Activated T-helper 9 cell treated with anti-CD3 and anti-CD28 coated beads, Interleukin-2, amount 50 U/mL, for 16 hours (primary cell): ENCODE measurements around the gene PARP6.
"Not testable (repeated sequence)": the region's sequence is repeated elsewhere in the genome, so short reads cannot be mapped to it uniquely, and the experiment has no call there.

Experiments
- DNase-seq: peaks from one replicate; pipeline ENCODE4 v3.0.0-alpha.2; 2020; ENCODE audit warnings: low read depth

Gene PARP6

GRCh38 chr15:72280751-72281150 is 8.4 kb upstream of the PARP6 start:
- DNase-seq = no peak

DNA sequence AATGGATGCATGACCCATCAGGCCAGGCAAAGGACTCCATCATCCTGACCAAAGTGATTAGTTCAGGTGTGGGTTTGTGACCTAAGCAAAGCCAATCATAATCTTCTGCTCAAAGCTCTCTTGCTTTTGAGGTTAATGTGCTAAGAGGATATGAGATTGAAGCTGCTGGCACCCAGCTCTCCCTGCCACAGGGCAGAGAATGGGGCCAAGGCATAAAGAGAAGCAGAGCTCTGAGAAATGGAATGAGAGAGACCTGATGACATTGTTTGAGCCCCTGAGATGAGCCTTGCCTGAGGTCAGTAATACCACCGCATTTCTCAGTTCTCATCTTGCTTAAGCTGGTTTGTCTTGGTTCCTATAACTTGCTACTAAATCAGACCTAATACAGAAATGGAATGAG is 6.4 kb upstream of the PARP6 start:
- DNase-seq = no peak

GRCh38 chr15:72276326-72276700 is 4.0 kb upstream of the PARP6 start:
- DNase-seq = no peak

GRCh38 chr15:72275635-72276325 is 3.4 kb upstream of the PARP6 start:
- DNase-seq = not testable (repeated sequence)

DNA sequence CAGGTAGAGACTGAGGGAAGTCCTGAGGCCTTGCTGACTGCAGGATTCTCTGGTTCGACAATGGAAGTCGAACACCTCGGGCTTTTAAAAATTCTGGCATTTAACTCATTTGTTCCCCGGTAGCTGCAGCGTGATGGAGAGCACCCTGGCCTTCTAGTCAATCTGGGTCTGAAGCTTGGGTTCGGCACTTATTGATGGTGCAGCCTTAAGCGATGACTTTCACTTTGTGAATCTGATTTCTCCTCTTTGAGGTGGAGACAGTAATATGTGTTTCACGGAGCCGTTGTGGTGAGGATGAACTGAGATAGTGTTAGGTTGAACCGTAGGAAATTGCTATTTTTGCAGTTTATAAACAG is 621 bp upstream of the PARP6 start:
- DNase-seq = no peak

- DNase-seq = no peak
These were observed 500 bp downstream of the PARP6 start for GRCh38 chr15:72271895-72272212.

DNA sequence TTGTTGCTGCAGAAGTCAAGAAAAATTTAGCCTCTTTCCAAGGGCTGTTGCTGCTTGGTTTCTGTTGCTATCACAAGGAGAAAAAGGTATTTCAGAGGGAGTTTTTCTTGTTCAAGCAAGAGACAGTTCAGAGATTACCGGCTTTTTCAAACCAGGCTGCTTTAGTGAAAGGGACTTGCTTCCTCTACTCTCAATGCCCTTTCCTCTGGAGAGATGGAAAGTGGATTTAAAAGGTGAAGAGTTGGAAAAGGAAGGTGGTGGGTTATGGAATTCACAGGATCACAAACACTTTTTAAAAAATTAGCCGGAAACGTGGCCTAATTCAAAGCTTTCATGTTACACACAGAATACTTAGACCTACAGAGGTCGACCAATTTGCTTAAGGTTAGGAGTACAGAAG is 1.1 kb downstream of the PARP6 start:
- DNase-seq = no peak

DNA sequence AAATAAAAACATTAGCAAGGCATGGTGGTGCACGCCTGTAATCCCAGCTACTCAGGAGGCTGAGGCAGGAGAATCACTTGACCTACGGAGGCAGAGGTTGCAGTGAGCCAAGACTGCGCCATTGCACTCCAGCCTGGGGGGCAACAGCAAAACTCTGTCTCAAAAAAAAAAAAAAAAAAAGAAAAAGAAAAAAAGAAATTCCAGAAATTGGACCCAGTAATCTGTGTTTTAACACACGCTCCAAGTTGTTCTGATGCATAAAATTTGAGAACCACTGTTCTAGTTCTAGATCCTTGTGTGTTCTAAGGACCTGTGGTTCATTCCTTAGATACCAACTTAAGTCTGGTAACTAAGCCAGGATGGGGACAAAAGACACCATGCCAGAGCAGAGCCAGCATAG is 2.6 kb downstream of the PARP6 start:
- DNase-seq = no peak

DNA sequence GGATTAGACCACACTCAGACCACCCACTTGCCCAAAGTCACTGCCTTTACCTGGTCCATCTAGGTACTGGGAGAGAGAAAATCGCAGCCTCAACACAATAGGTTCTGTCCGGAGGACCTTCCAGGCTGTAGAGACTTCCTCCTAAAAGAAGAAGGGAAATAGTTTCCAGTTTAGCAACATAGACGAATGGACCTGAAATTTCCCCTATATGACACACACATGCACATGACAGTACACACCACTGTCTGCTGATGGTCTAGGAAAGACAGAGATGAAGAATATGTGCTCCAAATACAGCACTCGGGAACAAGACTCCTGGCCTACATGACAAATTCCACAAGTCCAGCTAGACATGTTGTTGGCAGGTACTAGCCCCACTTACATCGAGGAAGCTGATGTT is 7.3 kb downstream of the PARP6 start:
- DNase-seq = no peak

GRCh38 chr15:72252663-72253299 is 19.6 kb downstream of the PARP6 start:
- no peak for DNase-seq

DNA sequence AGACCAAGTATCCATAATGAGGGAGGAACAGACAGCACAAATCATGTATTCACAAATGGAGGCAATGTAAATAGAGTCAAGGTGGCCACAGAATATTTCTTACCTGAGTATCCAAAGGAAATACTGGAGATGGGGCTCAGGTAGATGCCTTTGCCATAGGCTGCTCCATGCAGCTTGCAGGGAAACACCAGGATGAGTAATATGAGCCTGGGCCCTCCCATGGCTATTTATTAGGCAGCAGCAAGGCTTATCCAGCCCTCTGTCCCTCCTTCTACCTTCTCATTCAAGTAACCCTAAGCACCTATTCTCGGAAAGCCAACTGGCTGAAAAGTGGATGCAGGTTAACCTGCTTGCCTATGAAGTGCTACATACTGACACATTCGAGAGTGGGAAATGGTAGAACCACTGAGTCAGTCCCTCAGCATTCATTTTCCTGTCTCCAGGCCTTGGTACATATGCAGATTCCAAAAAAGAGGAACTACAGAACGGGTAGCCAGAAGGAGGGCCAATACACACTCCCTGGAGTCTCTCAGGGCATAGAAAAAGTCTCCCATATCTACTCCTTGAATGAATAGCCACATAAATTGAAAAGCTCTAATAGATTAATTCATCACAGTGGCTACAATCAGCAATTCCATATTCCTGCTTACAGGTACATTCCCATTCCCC is 23.1 kb downstream of the PARP6 start:
- DNase-seq = no peak

- DNase-seq = no peak
These were observed 23.8 kb downstream of the PARP6 start for GRCh38 chr15:72248514-72248913.

GRCh38 chr15:72242775-72243370 is 29.5 kb downstream of the PARP6 start:
- DNase-seq = no peak

DNA sequence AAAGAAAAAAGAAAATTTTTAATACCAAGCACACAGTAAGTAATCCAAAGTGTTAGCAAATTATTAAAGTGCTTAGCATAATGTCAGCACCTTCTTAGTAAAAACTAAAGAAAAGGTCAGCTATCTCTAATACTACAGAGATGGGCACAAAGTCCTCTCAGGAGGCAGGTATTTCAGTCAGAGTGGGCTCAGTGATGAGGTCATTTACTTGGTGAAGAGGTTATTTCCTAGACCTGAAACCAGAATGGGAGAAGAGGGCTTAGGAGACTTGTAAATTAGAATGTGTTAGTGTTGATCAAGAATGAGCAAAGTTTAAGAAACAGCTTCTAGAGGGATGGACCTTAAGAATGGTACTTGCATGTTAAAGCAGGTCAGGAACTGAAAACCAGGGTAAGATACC is 32.7 kb downstream of the PARP6 start:
- no peak for DNase-seq

DNA sequence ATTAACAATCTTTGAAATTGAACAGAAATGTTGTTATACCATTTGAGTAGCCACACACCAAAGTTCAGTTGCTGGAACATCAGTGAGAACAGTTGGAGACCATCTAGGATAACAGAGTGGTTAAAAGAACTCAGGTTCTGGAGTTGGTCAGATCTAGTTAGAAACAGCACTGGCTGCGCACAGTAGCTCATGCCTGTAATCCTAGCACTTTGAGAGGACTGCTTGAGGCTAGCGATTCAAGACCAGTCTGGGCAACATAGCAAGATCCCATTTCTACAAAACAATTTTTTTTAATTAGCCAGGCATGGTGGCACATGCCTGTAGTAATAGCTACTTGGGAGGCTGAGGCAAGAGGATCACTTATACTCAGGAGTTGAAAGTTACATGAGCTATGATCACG is 33.8 kb downstream of the PARP6 start:
- DNase-seq = no peak

DNA sequence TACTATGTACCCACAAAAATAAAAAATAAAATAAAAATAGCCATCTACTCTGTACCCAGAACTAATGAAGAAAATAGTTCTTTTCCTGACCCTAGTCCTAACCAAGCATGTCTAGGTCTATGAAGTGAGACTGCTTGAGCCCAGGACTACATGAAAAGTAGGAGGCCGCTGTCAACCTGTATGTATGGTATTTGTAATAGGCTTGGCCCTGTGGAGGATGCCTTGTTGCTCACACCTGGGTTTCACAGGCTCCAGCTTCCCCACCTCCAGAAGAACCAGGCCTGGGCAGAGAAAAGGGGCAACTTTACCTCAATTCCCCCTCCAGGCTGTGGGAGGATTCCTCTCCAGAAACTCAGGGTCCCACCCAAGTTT is 34.5 kb downstream of the PARP6 start:
- DNase-seq = no peak

GRCh38 chr15:72237029-72237852 is 35.1 kb downstream of the PARP6 start:
- DNase-seq = peak; percentile 56

- DNase-seq = no peak
These were observed 35.9 kb downstream of the PARP6 start for GRCh38 chr15:72236381-72237003.

DNA sequence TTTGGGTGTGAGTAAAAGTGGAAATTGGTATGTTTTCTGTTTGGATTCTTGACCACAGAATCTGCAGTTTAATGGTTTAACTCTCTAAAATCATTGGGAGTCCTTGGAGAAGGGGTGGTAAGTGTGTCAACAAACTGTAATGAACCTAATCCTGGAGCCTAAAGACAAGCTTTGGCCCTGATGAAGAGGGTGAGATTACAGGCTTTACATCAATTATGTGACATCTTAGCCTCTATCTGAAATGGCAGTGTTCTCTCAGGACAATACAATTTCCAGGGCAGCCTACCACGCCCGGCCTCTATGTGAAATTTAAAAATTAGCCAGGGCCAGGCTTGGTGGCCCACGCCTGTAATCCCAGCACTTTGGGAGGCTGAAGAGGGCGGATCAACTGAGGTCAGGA is 37.1 kb downstream of the PARP6 start:
- DNase-seq = no peak

- DNase-seq = no peak
These were observed 38.6 kb downstream of the PARP6 start for GRCh38 chr15:72233769-72234168.

GRCh38 chr15:72231833-72232478 is 40.4 kb downstream of the PARP6 start:
- DNase-seq = peak; percentile 30
